H1 (cell line): Measurements from ENCODE around the gene ACP3. TPM values are rescaled to one million over a fixed set of nuclear protein-coding genes. Genes with fewer than 3 reads are reported as not detected.

Source experiments
- CTCF ChIA-PET: fragments of 300-600 bp; sonication (Branson Sonifier 250); formaldehyde crosslinking; loops from one replicate; lab custom pipeline; 2021; ENCODE audit not compliant: partially characterized antibody; lab: Charles Lee
- POLR2A ChIA-PET: fragments of 300-600 bp; sonication (Branson Sonifier 250); formaldehyde crosslinking; loops from one replicate; lab custom pipeline; 2021; ENCODE audit warnings: inconsistent platforms; ENCODE audit not compliant: partially characterized antibody; lab: Charles Lee
- DNase-seq, 2 experiments: peaks; one replicate each; pipeline versions ENCODE4 v3.0.0 to v3.0.0-alpha.2; 2010 to 2022; ENCODE audit warnings: low spot score in 2 of 2, low read depth in 1 of 2, mixed read lengths in 1 of 2
- FAIRE-seq: peaks from 2 replicates; lab custom pipeline; 2011; peaks lifted over from hg19 to GRCh38; lab: Jason Lieb, UNC
- H2AFZ ChIP-seq: 2 replicates; pipeline ENCODE4 v1.8.1; 2012; ENCODE audit warnings: low read length, inconsistent platforms
- H2AK5ac ChIP-seq: 2 replicates; pipeline ENCODE4 v1.6.1; 2013; ENCODE audit warnings: low read depth, low read length
- H2BK120ac ChIP-seq: replicated peaks from 2 replicates; pipeline ENCODE3; 2013; ENCODE audit warnings: low read depth, low read length, inconsistent platforms
- H2BK12ac ChIP-seq: 2 replicates; pipeline ENCODE4 v1.6.1; 2013; ENCODE audit warnings: low read depth, low read length
- H2BK15ac ChIP-seq: 2 replicates; pipeline ENCODE4 v1.6.1; 2013; ENCODE audit warnings: low read length
- H2BK20ac ChIP-seq: 2 replicates; pipeline ENCODE4 v1.6.1; 2013; ENCODE audit warnings: low read length
- H2BK5ac ChIP-seq: 2 replicates; pipeline ENCODE4 v1.6.1; 2013; ENCODE audit warnings: low read depth, low read length
- H3K14ac ChIP-seq: 2 replicates; pipeline ENCODE4 v1.6.1; 2013; ENCODE audit warnings: inconsistent platforms; ENCODE audit not compliant: insufficient read length
- H3K18ac ChIP-seq: 2 replicates; pipeline ENCODE4 v1.6.1; 2013; ENCODE audit warnings: low read length; ENCODE audit errors: extremely low read depth
- H3K23ac ChIP-seq: 2 replicates; pipeline ENCODE4 v1.6.1; 2013; ENCODE audit warnings: inconsistent platforms; ENCODE audit not compliant: insufficient read length
- H3K23me2 ChIP-seq: 2 replicates; pipeline ENCODE4 v1.6.1; 2013; ENCODE audit warnings: low read depth, low read length
- H3K27ac ChIP-seq: 2 replicates; pipeline ENCODE4 v1.6.1; 2011; ENCODE audit warnings: low read depth, low read length, inconsistent platforms
- H3K27me3 ChIP-seq, 4 experiments: replicated peaks in 1 of 4; 1 replicate in 1 of 4; 2 replicates in 3 of 4; pipeline versions ENCODE4 v1.6.1 to v1.8.1; 2011 to 2013; ENCODE audit warnings: low read length in 3 of 4, mild to moderate bottlenecking in 3 of 4, inconsistent platforms in 2 of 4, mixed read lengths in 2 of 4, moderate library complexity in 1 of 4; ENCODE audit not compliant: control insufficient read depth in 3 of 4, insufficient read depth in 3 of 4; ENCODE audit errors: extremely low read depth in 1 of 4
- H3K36me3 ChIP-seq, 4 experiments: 2 replicates each; pipeline versions ENCODE4 v1.6.1 to v1.8.1; 2011 to 2013; ENCODE audit warnings: mild to moderate bottlenecking in 4 of 4, low read length in 3 of 4, moderate library complexity in 2 of 4, control low read depth in 1 of 4, inconsistent platforms in 1 of 4; ENCODE audit not compliant: insufficient read depth in 4 of 4, control insufficient read depth in 2 of 4
- H3K4ac ChIP-seq: replicated peaks from 2 replicates; pipeline ENCODE3; 2013; ENCODE audit warnings: low read length, low read depth, mixed read lengths, inconsistent platforms; ENCODE audit not compliant: insufficient read length
- H3K4me1 ChIP-seq, 4 experiments: replicated peaks in 1 of 4; 1 replicate in 1 of 4; 2 replicates in 3 of 4; pipeline versions ENCODE4 v1.6.1 to v1.8.1; 2011 to 2013; ENCODE audit warnings: low read length in 3 of 4, inconsistent platforms in 2 of 4, mixed read lengths in 1 of 4; ENCODE audit not compliant: insufficient read depth in 4 of 4, control insufficient read depth in 3 of 4
- H3K4me2 ChIP-seq, 2 experiments: 2 replicates each; pipeline versions ENCODE4 v1.6.1 to v1.8.1; 2011 to 2013; ENCODE audit warnings: low read depth in 2 of 2, low read length in 2 of 2, control low read depth in 1 of 2, inconsistent platforms in 1 of 2, mild to moderate bottlenecking in 1 of 2; ENCODE audit not compliant: insufficient read depth in 1 of 2
- H3K4me3 ChIP-seq, 4 experiments: fragments of 200-600, 300-600 bp in 1 of 4; sonication (generic), shearing (Covaris generic), sonication (Bioruptor Twin) in 1 of 4; 2 replicates each; pipeline versions ENCODE4 v1.5.1 to v1.8.1; 2011 to 2016; ENCODE audit warnings: low read length in 4 of 4, low read depth in 3 of 4, control low read depth in 2 of 4, inconsistent platforms in 2 of 4, mild to moderate bottlenecking in 2 of 4, mixed read lengths in 1 of 4, moderate library complexity in 1 of 4; ENCODE audit not compliant: insufficient read depth in 2 of 4; ENCODE audit errors: extremely low read depth in 1 of 4
- H3K56ac ChIP-seq: replicated peaks from 2 replicates; pipeline ENCODE3; 2013; ENCODE audit warnings: low read depth, mild to moderate bottlenecking, mixed read lengths, low read length, inconsistent platforms; ENCODE audit not compliant: insufficient read length
- H3K79me1 ChIP-seq: 2 replicates; pipeline ENCODE4 v1.6.1; 2013; ENCODE audit warnings: low read depth, low read length, control low read depth
- H3K79me2 ChIP-seq, 2 experiments: 2 replicates each; pipeline versions ENCODE4 v1.6.1 to v1.8.1; 2012 to 2013; ENCODE audit warnings: low read length in 2 of 2, mild to moderate bottlenecking in 2 of 2, inconsistent platforms in 1 of 2; ENCODE audit not compliant: insufficient read depth in 2 of 2, control insufficient read depth in 1 of 2
- H3K9ac ChIP-seq, 4 experiments: replicated peaks in 1 of 4; 1 replicate in 1 of 4; 2 replicates in 3 of 4; pipeline versions ENCODE4 v1.6.1 to v1.8.1; 2011 to 2013; ENCODE audit warnings: low read depth in 3 of 4, low read length in 3 of 4, control low read depth in 2 of 4, mild to moderate bottlenecking in 2 of 4, moderate library complexity in 2 of 4, inconsistent platforms in 1 of 4; ENCODE audit errors: extremely low read depth in 1 of 4
- H3K9me3 ChIP-seq, 2 experiments: 2 replicates each; pipeline versions ENCODE4 v1.6.1 to v1.8.1; 2012 to 2013; ENCODE audit warnings: mild to moderate bottlenecking in 2 of 2, moderate library complexity in 2 of 2, control low read depth in 1 of 2, inconsistent platforms in 1 of 2, low read depth in 1 of 2, low read length in 1 of 2, mixed read lengths in 1 of 2; ENCODE audit not compliant: insufficient read depth in 2 of 2
- H4K20me1 ChIP-seq, 2 experiments: replicated peaks in 1 of 2; 2 replicates each; pipeline versions ENCODE3 to v1.8.1; 2011 to 2013; ENCODE audit warnings: inconsistent platforms in 2 of 2, low read length in 2 of 2, mild to moderate bottlenecking in 1 of 2; ENCODE audit not compliant: insufficient read depth in 2 of 2, control insufficient read depth in 1 of 2
- H4K5ac ChIP-seq: 2 replicates; pipeline ENCODE4 v1.6.1; 2013; ENCODE audit warnings: low read length, low read depth, mixed read lengths, inconsistent platforms; ENCODE audit not compliant: insufficient read length
- H4K8ac ChIP-seq: 2 replicates; pipeline ENCODE4 v1.8.0; 2013; ENCODE audit warnings: mild to moderate bottlenecking, moderate library complexity, low read length, inconsistent platforms; ENCODE audit not compliant: insufficient read depth; ENCODE audit errors: extremely low read depth
- H4K91ac ChIP-seq: replicated peaks from 2 replicates; pipeline ENCODE3; 2013; ENCODE audit warnings: low read length, mixed read lengths, inconsistent platforms; ENCODE audit not compliant: insufficient read length
- BRCA1 ChIP-seq: IDR thresholded peaks from 2 replicates; pipeline ENCODE4 v1.6.1; 2012; ENCODE audit warnings: low read depth, low read length, improper control_type of control experiment
- WGBS, 2 experiments: shearing (Covaris generic) in 1 of 2; methylation state at CpG; one replicate each; pipeline versions ENCODE4 v1.1.6 to v1.1.7; 2013 to 2015; ENCODE audit warnings: low lambda C conversion rate in 2 of 2, mixed read lengths in 2 of 2, inconsistent platforms in 1 of 2, low coverage in 1 of 2, missing lambda C conversion rate in 1 of 2; ENCODE audit not compliant: insufficient replicate concordance in 2 of 2, insufficient coverage in 1 of 2, insufficient read length in 1 of 2; ENCODE audit errors: extremely low coverage in 1 of 2, missing lambda C conversion rate in 1 of 2; 5-methylcytosine and 5-hydroxymethylcytosine counted together
- polyA plus RNA-seq, 7 experiments: library from polyadenylated mRNA; depleted of rRNA in 3 of 7; stranded (reverse) in 5 of 7; unstranded in 2 of 7; fragments of >200 nt in 5 of 7; fragments of 200-250 nt in 2 of 7; gene quantifications; 1 replicate in 5 of 7; 2 replicates in 1 of 7; 4 replicates in 1 of 7; pipeline versions ENCODE4 v1.2.1 to v1.2.3, GENCODE V29; 2011 to 2013; ENCODE audit warnings: missing spikeins in 2 of 7, mixed read lengths in 2 of 7
- total RNA-seq: library from RNA; stranded (reverse); fragmentation: NEBNext Ultra II Directional; extraction: Animal tissue kit (Norgen Biotek cat#: 25700); gene quantifications from 2 replicates; pipeline ENCODE4 v1.2.1, GENCODE V29; 2021

ACP3 gene
- total and polyA plus RNA-seq, 2 of the 8 experiments (the other 6 are each of a cell fraction or from before 2014, with no cell fraction given) = 1.2 to 1.4 TPM

DNA sequence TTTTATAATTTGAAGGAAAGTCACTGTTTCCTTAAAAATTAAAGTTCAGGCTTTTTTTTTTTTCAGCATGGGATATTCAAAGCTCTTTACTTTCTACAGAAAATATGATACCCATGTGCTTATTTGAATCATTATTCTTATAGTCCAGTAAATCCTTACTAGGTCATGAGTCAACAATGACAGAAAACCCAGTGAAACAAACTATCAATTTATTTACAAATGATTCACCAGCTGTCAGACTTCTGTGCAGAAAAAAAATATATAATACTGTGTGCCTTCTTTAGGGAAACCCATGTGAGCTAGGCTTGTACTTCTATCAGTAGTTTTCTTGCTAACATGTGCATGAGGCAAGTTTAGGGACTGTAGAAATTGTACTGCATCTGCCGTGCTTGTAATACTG is 1.2 kb downstream of the ACP3 start:
- Histone ChIP-seq H3K56ac (no peak overlapping the region), H3K79me2 (no peaks in the 10 kb centered on the region), H3K36me3 (no peaks in the 10 kb centered on the region), H3K9me3 (no peaks in the 10 kb centered on the region), H3K18ac (no peak overlapping the region), H3K4me2 (no peak overlapping the region; a peak in 1 of 4 replicates), H3K23me2 (no peaks in the 10 kb centered on the region), H3K4me3 (no peak overlapping the region), H3K14ac (no peak overlapping the region), H2BK5ac (no peak overlapping the region), H3K79me1 (no peaks in the 10 kb centered on the region), H3K4ac (no peak overlapping the region), H2BK12ac (peak overlapping the region; percentile 61; the same call in 1 of the 2 replicates), H4K20me1 (no peaks in the 10 kb centered on the region), H2AK5ac (no peak overlapping the region), H3K9ac (no peak overlapping the region), H2BK15ac (no peak overlapping the region), H2BK20ac (0 out of 2 replicates have a peak overlapping the region, but pooled peaks have one; percentile 38), H2BK120ac (peak overlapping the region; percentile 25), H4K8ac (no peak overlapping the region), H3K4me1 (peaks cover 0 to 12% (median 5%) of the 10 kb centered on the region in 4 experiments; a peak in 4 of 7 replicates), H2AFZ (peak overlapping the region; percentile 83; the same call in 1 of the 2 replicates), H4K91ac (no peak overlapping the region), H4K5ac (no peak overlapping the region), H3K27ac (no peak overlapping the region), H3K27me3 (peaks cover 0 to 1% (median 0%) of the 10 kb centered on the region in 4 experiments; a peak in 1 of 7 replicates), H3K23ac (no peak overlapping the region)
- FAIRE-seq (no peak), DNase-seq (no peak)
- TF ChIP-seq BRCA1 = no peak
- ChIA-PET CTCF (interaction anchor here (0.6 to 2.6 kb wide), 4 partner anchors 10 to 25 kb away, joined by 3 to 6 read pairs (median 4); no protein-coding TSS in a partner anchor), POLR2A (interaction anchor here (0.6 kb wide), 1 partner anchor 37 kb away, joined by 3 read pairs; no protein-coding TSS in a partner anchor)
- 89% methylated on average over 1 of the region's 1 CpG; no CpG with 5 or more reads in 1 of the 2 experiments for WGBS, 2 experiments
